Measurements from ENCODE around the gene MAPK8.

MAPK8 gene

GRCh38 chr10:48282829-48283228 is 23.6 kb upstream of the MAPK8 start:
- no peaks in the 10 kb centered on the region for H3K36me3 ChIP-seq

GRCh38 chr10:48284002-48284546 is 22.4 kb upstream of the MAPK8 start:
- Histone ChIP-seq H3K27me3 (no peaks in the 10 kb centered on the region), H3K9me3 (no peaks in the 10 kb centered on the region), H3K27ac (no peak overlapping the region), H3K36me3 (no peaks in the 10 kb centered on the region), H3K4me3 (ENCODE audit: low read depth in 1 of 2, low read length in 1 of 2) (no peak overlapping the region), H3K4me1 (ENCODE audit: control insufficient read depth in 1 of 2, insufficient read depth in 1 of 2, low read depth in 1 of 2, low read length in 1 of 2) (no peaks in the 10 kb centered on the region)
- TF ChIP-seq CTCF (IDR thresholded peaks at IDR 0.05): no peak

More at GRCh38 chr10:48282829-48283228, 23.6 kb upstream of the MAPK8 start:
- no peak for TF ChIP-seq CTCF (IDR thresholded peaks at IDR 0.05)
- H3K27me3 ChIP-seq: no peaks in the 10 kb centered on the region
- H3K4me3 ChIP-seq (ENCODE audit: low read depth in 1 of 2, low read length in 1 of 2): no peak overlapping the region
- no peaks in the 10 kb centered on the region for H3K4me1 ChIP-seq (ENCODE audit: control insufficient read depth in 1 of 2, insufficient read depth in 1 of 2, low read depth in 1 of 2, low read length in 1 of 2)
- no peaks in the 10 kb centered on the region for H3K9me3 ChIP-seq
- H3K27ac ChIP-seq: no peak overlapping the region

- no peaks in the 10 kb centered on the region for H3K27me3 ChIP-seq
- H3K36me3 ChIP-seq: no peaks in the 10 kb centered on the region
- TF ChIP-seq CTCF (IDR thresholded peaks at IDR 0.05): no peak
- no peak overlapping the region for H3K27ac ChIP-seq
- no peaks in the 10 kb centered on the region for H3K9me3 ChIP-seq
- H3K4me3 ChIP-seq (ENCODE audit: low read depth in 1 of 2, low read length in 1 of 2): no peak overlapping the region
- no peaks in the 10 kb centered on the region for H3K4me1 ChIP-seq (ENCODE audit: control insufficient read depth in 1 of 2, insufficient read depth in 1 of 2, low read depth in 1 of 2, low read length in 1 of 2)
Observed at GRCh38 chr10:48284811-48285210, 21.7 kb upstream of the MAPK8 start.

GRCh38 chr10:48285710-48286109 is 20.8 kb upstream of the MAPK8 start:
- Histone ChIP-seq H3K4me1 (ENCODE audit: control insufficient read depth in 1 of 2, insufficient read depth in 1 of 2, low read depth in 1 of 2, low read length in 1 of 2) (no peaks in the 10 kb centered on the region), H3K27me3 (no peaks in the 10 kb centered on the region), H3K4me3 (ENCODE audit: low read depth in 1 of 2, low read length in 1 of 2) (no peak overlapping the region), H3K36me3 (no peaks in the 10 kb centered on the region), H3K27ac (no peak overlapping the region), H3K9me3 (no peaks in the 10 kb centered on the region)
- TF ChIP-seq CTCF (IDR thresholded peaks at IDR 0.05): no peak

- Histone ChIP-seq H3K4me1 (ENCODE audit: control insufficient read depth in 1 of 2, insufficient read depth in 1 of 2, low read depth in 1 of 2, low read length in 1 of 2) (no peaks in the 10 kb centered on the region), H3K36me3 (no peaks in the 10 kb centered on the region), H3K4me3 (ENCODE audit: low read depth in 1 of 2, low read length in 1 of 2) (no peak overlapping the region), H3K27ac (no peak overlapping the region), H3K9me3 (no peaks in the 10 kb centered on the region), H3K27me3 (no peaks in the 10 kb centered on the region)
- TF ChIP-seq CTCF (IDR thresholded peaks at IDR 0.05): no peak
Observed at GRCh38 chr10:48286356-48286755, 20.1 kb upstream of the MAPK8 start.
